A549 (cell line): ENCODE results near the gene ZNF764.

ENCODE experiments used
- BHLHE40 ChIP-seq: IDR thresholded peaks from 2 replicates; pipeline ENCODE4 v1.6.1; 2012; ENCODE audit warnings: low read depth, low read length, inconsistent platforms
- CTCF ChIP-seq: fragments of >200 bp; sonication (Bioruptor Twin); formaldehyde crosslinking; IDR thresholded peaks from 3 replicates; pipeline ENCODE4 v1.5.1; 2016
- EP300 ChIP-seq, 2 experiments: fragments of >200 bp; sonication (Bioruptor Twin); formaldehyde crosslinking; IDR thresholded peaks; 2 replicates in 1 of 2; 3 replicates in 1 of 2; pipeline ENCODE4 v1.6.1; 2016 to 2017
- HMGXB4 ChIP-seq: fragments of 250-450 bp; sonication (Bioruptor Pico); IDR thresholded peaks from 2 replicates; pipeline ENCODE4 v1.5.0; 2021; ENCODE audit warnings: mild to moderate bottlenecking, moderate library complexity, borderline replicate concordance
- MAX ChIP-seq: IDR thresholded peaks from 2 replicates; pipeline ENCODE4 v1.6.1; 2012
- NFE2L2 ChIP-seq: fragments of 150-350 bp; conservative IDR thresholded peaks from 2 replicates; pipeline ENCODE4 v1.6.1; 2014; ENCODE audit warnings: low read length
- PHF8 ChIP-seq: fragments of 200-600 bp; sonication (generic); IDR thresholded peaks from 2 replicates; pipeline ENCODE4 v1.6.1; 2016; ENCODE audit warnings: low read depth, mild to moderate bottlenecking, antibody characterized with exemption, moderate library complexity, borderline replicate concordance
- POLR2A ChIP-seq: IDR thresholded peaks from 2 replicates; pipeline ENCODE4 v1.6.1; 2012; ENCODE audit warnings: mild to moderate bottlenecking, low read length
- REST ChIP-seq: fragments of 200-600 bp; sonication (generic); IDR thresholded peaks from 2 replicates; pipeline ENCODE4 v1.6.1; 2016; ENCODE audit warnings: antibody characterized with exemption, mild to moderate bottlenecking, moderate library complexity
- SREBF2 ChIP-seq: fragments of 450-650 bp; IDR thresholded peaks from 2 replicates; pipeline ENCODE4 v1.6.1; 2014; ENCODE audit warnings: mild to moderate bottlenecking, moderate library complexity
- USF2 ChIP-seq: fragments of 450-650 bp; IDR thresholded peaks from 2 replicates; pipeline ENCODE4 v1.6.1; 2014; ENCODE audit warnings: antibody characterized with exemption

- TF ChIP-seq CTCF (no peak), POLR2A (no peak), EP300 (IDR thresholded peaks at IDR 0.05) (no peak), SREBF2 (no peak), REST (no peak), MAX (no peak), HMGXB4 (CRISPR knock-in tag) (no peak), USF2 (no peak), NFE2L2 (no peak), BHLHE40 (no peak), PHF8 (no peak)
These were observed 3.4 kb downstream of the ZNF764 start for GRCh38 chr16:30554557-30555314.
